GM19035 (cell line): ENCODE results near the gene TLR3.

Experiments used
- ATAC-seq: cut with Tn5 transposase; IDR thresholded peaks from one replicate; pipeline ENCODE4 v1.9.1; 2021; ENCODE audit not compliant: unreplicated experiment

TLR3 gene

GRCh38 chr4:186104890-186105646 is 36.1 kb downstream of the TLR3 start:
- peak; percentile 44 for ATAC-seq

DNA sequence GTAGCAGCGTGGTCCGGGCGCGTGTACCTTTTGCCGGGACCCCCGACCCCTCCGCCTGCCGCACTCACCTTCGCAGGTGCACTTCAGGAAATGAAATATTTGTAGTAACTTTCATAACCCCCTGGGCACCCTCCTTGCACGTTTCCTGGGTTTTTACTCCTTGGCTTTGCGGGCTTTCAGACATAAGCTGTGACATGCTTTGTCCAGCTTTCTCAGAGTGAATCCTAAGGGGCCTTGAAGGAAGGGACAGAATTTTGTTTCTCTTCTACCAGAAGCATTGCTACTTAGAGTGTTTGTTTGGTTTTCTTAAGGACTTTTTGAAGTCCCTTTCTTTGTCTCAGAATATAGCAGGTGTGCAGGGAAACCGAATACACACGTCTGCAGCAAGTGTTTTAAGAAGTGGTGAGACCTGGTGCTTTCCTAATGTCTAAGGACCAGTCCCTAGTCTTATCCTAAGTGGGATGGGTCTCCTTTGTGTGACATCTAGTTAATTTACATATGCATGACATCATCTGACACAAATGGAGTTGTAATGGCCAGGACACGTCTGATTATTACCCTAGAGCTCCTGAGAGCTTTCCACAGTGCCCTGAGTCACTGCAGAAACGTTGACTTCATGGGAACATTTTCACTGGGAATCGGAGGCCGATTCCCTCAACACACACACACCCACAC is 36.8 kb downstream of the TLR3 start:
- peak; percentile 30 for ATAC-seq

- ATAC-seq: no peak
Observed at GRCh38 chr4:186107947-186108346, 39.0 kb downstream of the TLR3 start.

GRCh38 chr4:186108391-186108790 is 39.4 kb downstream of the TLR3 start:
- no peak for ATAC-seq

- no peak for ATAC-seq
Observed at GRCh38 chr4:186109245-186109644, 40.3 kb downstream of the TLR3 start.

DNA sequence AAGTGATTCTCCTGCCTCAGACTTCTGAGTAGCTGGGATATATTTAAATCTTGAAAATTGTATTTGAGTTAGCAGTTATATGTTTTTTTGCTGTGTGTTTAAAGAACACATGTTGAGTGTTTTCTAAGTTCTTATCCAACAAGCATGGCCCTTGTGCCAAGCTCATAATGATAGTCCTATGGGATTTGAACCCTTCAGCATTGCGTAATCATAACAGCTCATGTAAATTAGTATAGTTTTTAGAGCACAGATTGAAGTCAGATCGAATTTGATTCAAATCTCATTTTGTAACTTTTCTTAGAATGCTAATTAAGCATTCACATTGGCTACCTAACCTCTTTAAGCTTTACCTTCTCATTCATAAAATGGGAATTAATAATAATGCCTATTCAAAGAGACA is 47.7 kb downstream of the TLR3 start:
- ATAC-seq: no peak

- ATAC-seq: no peak
Observed at GRCh38 chr4:186118582-186118981, 49.6 kb downstream of the TLR3 start.

- no peak for ATAC-seq
Observed at GRCh38 chr4:186121057-186121456, 52.1 kb downstream of the TLR3 start.

DNA sequence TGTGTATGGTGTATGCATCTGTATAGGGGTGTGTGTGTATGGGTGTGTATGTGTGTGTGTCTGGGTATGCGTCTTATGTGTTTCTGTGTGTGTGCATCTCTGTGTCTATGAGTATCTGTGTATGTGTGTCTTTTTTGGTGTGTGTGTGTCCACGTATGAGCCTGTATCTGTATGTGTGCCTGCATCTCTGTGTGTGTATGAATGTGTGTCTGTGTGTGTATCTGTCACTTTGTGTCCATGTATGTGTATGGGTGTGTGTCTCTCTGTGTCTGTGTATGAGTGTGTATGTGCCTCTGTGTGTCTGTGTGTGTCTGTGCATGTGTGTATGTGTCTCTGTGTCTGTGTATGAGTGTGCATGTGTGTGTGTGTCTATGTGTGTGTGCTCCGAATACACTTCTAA is 59.9 kb downstream of the TLR3 start:
- ATAC-seq: no peak

GRCh38 chr4:186131935-186132334 is 63.0 kb downstream of the TLR3 start:
- no peak for ATAC-seq

DNA sequence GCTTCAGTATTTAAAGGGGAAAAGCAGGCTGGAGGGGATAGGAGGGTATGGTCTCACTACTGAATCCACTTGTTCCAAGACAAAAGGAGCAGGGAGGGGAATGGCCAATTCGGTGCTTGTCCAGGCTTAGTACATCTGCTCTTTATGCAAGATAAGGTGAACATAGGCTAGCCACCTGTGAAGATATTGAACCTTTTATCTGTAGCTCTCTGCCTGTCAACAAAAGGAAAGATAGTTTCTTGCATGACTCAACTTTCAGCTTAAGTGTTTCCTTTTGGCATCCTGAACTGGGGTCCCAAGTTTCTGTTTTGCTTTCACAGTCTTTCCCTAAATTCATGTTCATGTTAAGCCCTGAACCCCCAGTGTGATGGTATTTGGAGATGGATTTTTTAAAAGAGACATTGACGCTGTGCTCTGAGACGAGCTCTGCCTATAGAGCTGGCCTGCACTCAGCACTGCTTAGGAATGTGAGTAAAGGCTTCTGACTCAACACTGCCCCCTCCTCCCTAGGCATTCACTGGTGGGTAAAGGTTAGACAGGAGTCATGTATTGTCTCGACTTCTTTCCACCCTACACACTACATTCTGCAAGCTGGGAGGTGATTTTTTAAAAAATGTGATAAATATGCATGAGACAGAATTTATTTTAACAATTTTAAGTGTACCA is 63.8 kb downstream of the TLR3 start:
- no peak for ATAC-seq

- ATAC-seq: peak; percentile 99
Observed at GRCh38 chr4:186134257-186134656, 65.3 kb downstream of the TLR3 start.

GRCh38 chr4:186134861-186135260 is 65.9 kb downstream of the TLR3 start:
- ATAC-seq: no peak

- ATAC-seq: no peak
Observed at GRCh38 chr4:186137196-186137794, 68.3 kb downstream of the TLR3 start.
